Gastrocnemius medialis (tissue), 4 donors: ENCODE results near the gene LRRFIP1.

Experiments
- CTCF ChIP-seq, 5 experiments: fragments of 450-650 bp in 3 of 5; fragments of 200-600 bp in 2 of 5; sonication (generic) in 2 of 5; IDR thresholded peaks in 4 of 5; conservative IDR thresholded peaks in 1 of 5; 1 replicate in 4 of 5; 2 replicates in 1 of 5; pipeline ENCODE4 v1.5.1; 2016 to 2019; ENCODE audit warnings: antibody characterized with exemption in 5 of 5, mild to moderate bottlenecking in 3 of 5, moderate library complexity in 3 of 5
- POLR2A ChIP-seq, 2 donors: fragments of 450-650 bp; IDR thresholded peaks; one replicate each; pipeline ENCODE4 v1.6.1; 2017; ENCODE audit warnings: antibody characterized with exemption in 2 of 2, mild to moderate bottlenecking in 2 of 2, moderate library complexity in 2 of 2

GRCh38 chr2:237757616-237758015 lies 130.2 kb downstream of the LRRFIP1 start:
- TF ChIP-seq CTCF (IDR thresholded peaks at IDR 0.05 in 4 of 5, conservative IDR thresholded peaks at IDR 0.05 in 1 of 5) = no peak
- no peak for TF ChIP-seq POLR2A (IDR thresholded peaks at IDR 0.05)
